Measurements from ENCODE around the gene ETS1.
"Not testable (repeated sequence)": the region's sequence is repeated elsewhere in the genome, so short reads cannot be mapped to it uniquely, and the experiment has no call there.

The ETS1 gene

DNA sequence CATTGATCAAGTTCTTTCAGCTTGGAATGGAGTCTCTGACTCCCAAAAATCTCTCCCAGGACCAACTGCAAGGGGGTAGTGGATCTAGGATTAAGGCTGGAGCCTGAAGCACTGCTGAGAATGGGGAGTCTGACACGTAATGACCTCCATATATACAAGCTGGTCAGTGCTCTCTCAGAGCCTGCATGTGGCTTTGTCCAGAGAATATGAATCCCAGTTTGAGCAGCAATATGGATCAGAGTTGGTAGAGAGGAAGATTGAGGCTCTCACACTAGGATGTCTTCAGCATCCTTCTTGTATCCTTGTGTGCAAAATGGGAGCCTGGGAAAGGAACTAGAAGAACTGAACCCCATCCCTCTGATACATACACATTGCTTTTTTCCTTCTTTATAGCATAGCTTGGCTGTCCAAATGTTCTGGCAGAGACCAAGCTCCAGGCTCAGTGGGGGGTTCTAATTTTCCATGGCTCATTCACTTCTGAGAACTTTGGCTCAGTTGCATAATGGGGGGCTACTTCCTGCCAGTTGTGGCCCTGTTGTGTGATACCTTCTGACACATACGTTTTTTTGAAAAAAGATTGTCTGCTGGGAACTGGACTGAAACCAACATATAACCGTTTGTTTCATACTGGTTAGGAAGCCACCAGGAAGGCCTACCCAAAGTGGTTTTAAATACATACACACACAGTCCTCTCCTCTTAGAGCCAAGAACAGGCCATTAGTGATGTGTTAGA, 138.2 kb downstream of the ETS1 start:
- no peak for TF ChIP-seq POLR2A (IDR thresholded peaks at IDR 0.05; ENCODE audit: low read depth, low read length)
- no peak for FAIRE-seq
- DNase-seq (ENCODE audit: insufficient read length, low spot score), result no peak

GRCh38 chr11:128448200-128448886, 139.0 kb downstream of the ETS1 start:
- no peak for TF ChIP-seq POLR2A (IDR thresholded peaks at IDR 0.05; ENCODE audit: low read depth, low read length)
- peak; percentile 35 for DNase-seq (ENCODE audit: insufficient read length, low spot score)
- FAIRE-seq, result peak; percentile 90

GRCh38 chr11:128447233-128447632, 140.1 kb downstream of the ETS1 start:
- no peak for DNase-seq (ENCODE audit: insufficient read length, low spot score)
- FAIRE-seq, result no peak
- TF ChIP-seq POLR2A (IDR thresholded peaks at IDR 0.05; ENCODE audit: low read depth, low read length), result no peak

DNA sequence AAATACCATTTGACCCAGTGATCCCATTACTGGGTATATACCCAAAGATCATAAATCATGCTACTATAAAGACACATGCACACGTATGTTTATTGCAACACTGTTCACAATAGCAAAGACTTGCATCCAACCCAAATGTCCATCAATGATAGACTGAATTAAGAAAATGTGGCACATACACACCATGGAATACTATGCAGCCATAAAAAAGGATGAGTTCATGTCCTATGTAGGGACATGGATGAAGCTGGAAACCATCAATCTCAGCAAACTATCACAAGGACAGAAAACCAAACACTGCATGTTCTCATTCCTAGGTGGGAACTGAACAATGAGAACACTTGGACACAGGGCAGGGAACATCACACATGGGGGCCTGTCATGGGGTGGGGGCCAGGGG, 141.4 kb downstream of the ETS1 start:
- DNase-seq (ENCODE audit: insufficient read length, low spot score); FAIRE-seq: not testable (repeated sequence)

- FAIRE-seq (no peak), DNase-seq (ENCODE audit: insufficient read length, low spot score) (no peak)
- no peak for TF ChIP-seq POLR2A (IDR thresholded peaks at IDR 0.05; ENCODE audit: low read depth, low read length)
Observed at GRCh38 chr11:128437136-128437535, 150.2 kb downstream of the ETS1 start.

DNA sequence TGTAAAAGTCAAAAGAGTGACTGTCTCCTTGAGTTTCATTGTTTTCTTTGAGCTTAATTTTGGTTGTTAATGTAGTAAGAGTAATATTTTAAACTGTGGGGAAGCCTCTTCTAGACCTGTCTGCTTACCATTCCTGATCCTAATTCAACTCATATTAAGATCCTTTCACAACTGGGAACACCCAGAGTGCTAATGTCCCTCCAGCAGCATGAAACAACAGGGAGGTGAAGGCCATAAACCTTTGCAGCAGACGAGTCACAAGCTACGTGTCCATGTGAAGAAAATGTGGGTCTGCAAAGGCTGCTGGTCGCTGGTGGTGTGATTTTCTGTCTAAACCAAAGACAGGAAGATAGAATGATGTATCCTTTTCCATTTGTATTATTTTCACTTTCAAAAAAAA, 152.5 kb downstream of the ETS1 start:
- DNase-seq (ENCODE audit: insufficient read length, low spot score) (no peak), FAIRE-seq (no peak)
- no peak for TF ChIP-seq POLR2A (IDR thresholded peaks at IDR 0.05; ENCODE audit: low read depth, low read length)

- no peak for FAIRE-seq
- DNase-seq (ENCODE audit: insufficient read length, low spot score), result no peak
- TF ChIP-seq POLR2A (IDR thresholded peaks at IDR 0.05; ENCODE audit: low read depth, low read length), result no peak
Observed at GRCh38 chr11:128434411-128434810, 152.9 kb downstream of the ETS1 start.

DNA sequence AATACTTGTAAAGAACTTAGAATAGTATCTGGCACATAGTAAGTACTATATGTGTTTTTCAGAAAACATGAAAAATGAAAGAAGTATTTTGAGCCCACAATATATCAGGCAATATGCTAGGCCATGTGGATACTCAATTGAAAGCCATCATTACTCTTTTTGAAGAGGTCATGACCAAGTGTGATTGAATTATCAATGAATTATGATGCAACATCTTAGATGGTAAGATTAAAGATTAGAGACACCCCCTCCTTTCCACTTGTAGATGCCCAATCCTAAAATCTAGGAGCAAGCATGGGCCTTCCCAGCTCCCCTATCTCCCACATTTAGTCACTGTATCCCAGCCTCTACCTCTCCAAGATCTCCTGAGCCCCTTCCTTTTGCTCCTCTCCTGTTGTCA, 154.4 kb downstream of the ETS1 start:
- FAIRE-seq (no peak), DNase-seq (ENCODE audit: insufficient read length, low spot score) (no peak)
- no peak for TF ChIP-seq POLR2A (IDR thresholded peaks at IDR 0.05; ENCODE audit: low read depth, low read length)

DNA sequence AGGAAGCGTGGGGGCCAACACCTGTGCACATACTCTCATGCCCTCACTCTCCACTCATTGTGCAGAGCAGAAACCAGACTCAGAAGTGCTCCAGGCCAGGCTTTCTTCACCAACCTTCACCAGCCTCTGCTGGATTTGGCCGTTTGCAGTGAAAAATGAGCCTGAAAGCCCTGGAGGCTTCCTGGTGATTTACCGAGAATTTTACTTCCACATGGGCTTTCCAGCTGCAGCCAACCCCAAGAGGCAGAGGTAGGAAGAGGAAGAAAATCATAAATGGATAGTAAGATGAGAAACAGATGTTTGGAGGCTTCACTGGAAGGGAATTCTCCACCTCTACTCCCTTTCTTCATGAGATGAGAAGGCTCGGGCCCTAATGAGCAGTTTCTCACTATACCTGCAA, 155.4 kb downstream of the ETS1 start:
- no peak for TF ChIP-seq POLR2A (IDR thresholded peaks at IDR 0.05; ENCODE audit: low read depth, low read length)
- DNase-seq (ENCODE audit: insufficient read length, low spot score) (no peak), FAIRE-seq (no peak)

- FAIRE-seq (no peak), DNase-seq (ENCODE audit: insufficient read length, low spot score) (no peak)
- no peak for TF ChIP-seq POLR2A (IDR thresholded peaks at IDR 0.05; ENCODE audit: low read depth, low read length)
Observed at GRCh38 chr11:128428935-128429334, 158.4 kb downstream of the ETS1 start.

DNA sequence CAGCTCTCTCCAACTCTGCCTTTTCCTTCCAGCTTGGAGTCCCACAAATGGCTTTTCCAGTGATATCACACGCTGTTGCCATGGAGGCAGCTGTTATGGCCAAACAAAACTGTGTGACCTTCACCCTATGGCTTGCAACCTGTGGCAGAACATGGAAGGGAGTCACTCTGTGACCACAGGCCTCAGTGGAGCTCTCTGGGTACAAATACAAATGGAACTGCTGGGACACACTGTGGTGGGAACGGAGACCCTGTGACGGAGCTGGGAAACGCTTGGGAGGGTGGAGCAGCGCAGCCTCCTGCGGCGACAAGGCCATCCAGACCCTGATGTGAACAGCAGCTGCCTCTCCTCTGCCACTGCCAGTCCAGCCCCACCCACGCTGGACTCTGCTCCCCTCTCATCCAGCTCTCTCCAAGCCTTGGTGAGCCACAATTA, 162.5 kb downstream of the ETS1 start:
- FAIRE-seq, result no peak
- TF ChIP-seq POLR2A (IDR thresholded peaks at IDR 0.05; ENCODE audit: low read depth, low read length), result no peak
- no peak for DNase-seq (ENCODE audit: insufficient read length, low spot score)

DNA sequence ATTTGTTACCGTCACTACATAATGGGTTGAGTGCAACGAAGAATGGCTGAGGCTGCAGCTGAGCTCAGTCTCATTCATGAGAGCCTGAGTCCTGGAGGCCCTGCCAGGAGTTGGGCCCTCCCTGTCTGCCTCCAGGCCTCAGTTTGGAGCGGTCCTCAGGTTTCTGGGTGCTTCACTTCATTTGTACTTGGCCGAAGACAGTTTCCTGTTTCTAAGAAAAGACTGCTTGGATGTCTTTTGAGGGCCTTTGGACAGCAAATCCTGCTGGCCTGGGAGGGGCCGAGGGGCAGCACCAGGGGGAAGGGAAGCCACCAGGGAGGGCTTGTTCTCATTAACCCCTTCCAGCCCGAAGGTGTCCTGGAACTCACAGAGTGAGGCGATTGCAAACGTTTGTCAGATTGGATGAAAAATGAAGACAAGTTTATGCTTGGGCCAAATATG, 163.1 kb downstream of the ETS1 start:
- FAIRE-seq (no peak), DNase-seq (ENCODE audit: insufficient read length, low spot score) (no peak)
- TF ChIP-seq POLR2A (IDR thresholded peaks at IDR 0.05; ENCODE audit: low read depth, low read length), result no peak

DNA sequence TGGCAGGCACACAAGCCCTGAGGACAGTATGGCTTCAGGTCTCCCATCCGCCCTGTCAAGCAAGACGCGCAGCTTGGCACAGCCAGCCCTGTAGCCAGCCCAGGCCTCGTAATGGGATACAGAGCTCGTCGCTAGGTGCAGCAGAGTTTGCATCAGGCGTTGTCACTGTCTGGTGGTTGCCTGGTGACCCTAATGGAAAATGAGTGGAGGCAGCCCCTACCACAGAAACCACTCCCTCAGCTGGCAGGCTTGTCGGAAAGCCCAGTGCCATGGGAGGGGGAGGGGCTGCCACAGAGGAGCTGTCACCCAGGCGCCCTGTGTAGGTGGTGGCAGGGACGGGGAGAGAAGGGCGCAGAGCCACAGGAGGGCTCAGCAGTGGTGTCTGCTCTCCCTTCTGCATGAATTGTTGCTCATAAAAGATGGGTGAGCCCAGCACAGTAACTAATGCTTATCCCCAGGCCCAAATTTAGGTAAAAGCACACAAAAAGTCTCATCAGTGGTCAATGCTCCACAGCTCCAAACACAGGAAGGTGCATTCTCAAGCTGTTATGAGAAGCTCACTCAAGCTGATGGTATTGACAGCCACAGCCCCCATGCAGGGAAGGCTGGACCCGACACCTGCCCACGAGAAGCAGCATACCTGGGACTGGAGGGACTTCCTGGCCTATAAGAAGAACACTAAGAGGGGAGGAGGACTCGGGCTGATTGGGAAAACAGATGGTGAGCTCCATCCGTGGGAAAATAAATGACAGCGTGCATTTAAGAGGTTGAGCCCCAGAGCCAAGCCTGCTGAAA, 164.6 kb downstream of the ETS1 start:
- TF ChIP-seq POLR2A (IDR thresholded peaks at IDR 0.05; ENCODE audit: low read depth, low read length), result no peak
- FAIRE-seq (no peak), DNase-seq (ENCODE audit: insufficient read length, low spot score) (no peak)

- DNase-seq (ENCODE audit: insufficient read length, low spot score), result no peak
- FAIRE-seq, result no peak
Observed at GRCh38 chr11:128421577-128422330, 165.6 kb downstream of the ETS1 start.

More at GRCh38 chr11:128421577-128422330, 165.6 kb downstream of the ETS1 start:
- TF ChIP-seq POLR2A (IDR thresholded peaks at IDR 0.05; ENCODE audit: low read depth, low read length), result no peak

Measured in H54 (cell line).